H1 (cell line): Measurements from ENCODE around the gene BCAS3. TPM values are rescaled to one million over a fixed set of nuclear protein-coding genes. Genes with fewer than 3 reads are reported as not detected.

Source experiments
- BRCA1 ChIP-seq: IDR thresholded peaks from 2 replicates; pipeline ENCODE4 v1.6.1; 2012; ENCODE audit warnings: low read depth, low read length, improper control_type of control experiment
- CTBP2 ChIP-seq: IDR thresholded peaks from 2 replicates; pipeline ENCODE4 v1.7.0; 2011; ENCODE audit warnings: borderline replicate concordance, mild to moderate bottlenecking, moderate library complexity, mixed read lengths, low read length; ENCODE audit not compliant: insufficient read depth, insufficient read length
- GTF2F1 ChIP-seq: IDR thresholded peaks from 2 replicates; pipeline ENCODE4 v1.6.1; 2012; ENCODE audit warnings: low read depth, low read length, improper control_type of control experiment, borderline replicate concordance
- MAFK ChIP-seq: IDR thresholded peaks from 2 replicates; pipeline ENCODE4 v1.6.1; 2012; ENCODE audit warnings: low read depth, mild to moderate bottlenecking, improper control_type of control experiment, low read length
- SRF ChIP-seq: IDR thresholded peaks from 2 replicates; pipeline ENCODE4 v1.6.1; 2011; ENCODE audit warnings: mild to moderate bottlenecking, low read depth, low read length, moderate library complexity
- TEAD4 ChIP-seq: IDR thresholded peaks from 2 replicates; pipeline ENCODE4 v1.6.1; 2012; ENCODE audit warnings: low read depth, low read length, inconsistent platforms, mixed read lengths
- polyA plus RNA-seq, 7 experiments: library from polyadenylated mRNA; depleted of rRNA in 3 of 7; stranded (reverse) in 5 of 7; unstranded in 2 of 7; fragments of >200 nt in 5 of 7; fragments of 200-250 nt in 2 of 7; gene quantifications; 1 replicate in 5 of 7; 2 replicates in 1 of 7; 4 replicates in 1 of 7; pipeline versions ENCODE4 v1.2.1 to v1.2.3, GENCODE V29; 2011 to 2013; ENCODE audit warnings: missing spikeins in 2 of 7, mixed read lengths in 2 of 7
- total RNA-seq: library from RNA; stranded (reverse); fragmentation: NEBNext Ultra II Directional; extraction: Animal tissue kit (Norgen Biotek cat#: 25700); gene quantifications from 2 replicates; pipeline ENCODE4 v1.2.1, GENCODE V29; 2021
- TF ChIP-seq, protein P1 (sequence below): fragments of 300-600 bp; sonication (generic); IDR thresholded peaks from 2 replicates; pipeline ENCODE4 v1.7.1; 2012; ENCODE audit warnings: low read length, moderate library complexity, mild to moderate bottlenecking, inconsistent platforms; ENCODE audit not compliant: insufficient replicate concordance

Gene BCAS3
- total and polyA plus RNA-seq, 2 of the 8 experiments (the other 6 are each of a cell fraction or from before 2014, with no cell fraction given), result 9.9 to 13.3 TPM

DNA sequence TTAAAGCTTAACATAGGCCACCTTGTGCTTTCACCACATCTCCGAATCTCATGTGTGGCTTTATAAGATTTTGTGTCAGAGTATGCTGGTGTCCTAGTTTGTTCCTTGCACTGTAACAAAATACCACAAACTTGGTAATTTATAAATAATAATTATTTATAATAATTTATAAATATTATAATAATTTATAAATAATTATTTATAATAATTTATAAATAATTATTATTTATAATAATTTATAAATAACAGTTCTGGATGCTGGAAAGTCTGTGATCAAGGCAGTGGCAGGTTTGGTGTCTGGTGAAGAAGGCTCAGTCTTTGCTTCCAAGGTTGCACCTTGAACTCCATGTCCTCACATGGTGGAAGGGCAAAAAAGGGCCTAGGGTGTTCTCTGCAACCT, 147.7 kb downstream of the BCAS3 start (continued):
- TF ChIP-seq, protein P1, sequence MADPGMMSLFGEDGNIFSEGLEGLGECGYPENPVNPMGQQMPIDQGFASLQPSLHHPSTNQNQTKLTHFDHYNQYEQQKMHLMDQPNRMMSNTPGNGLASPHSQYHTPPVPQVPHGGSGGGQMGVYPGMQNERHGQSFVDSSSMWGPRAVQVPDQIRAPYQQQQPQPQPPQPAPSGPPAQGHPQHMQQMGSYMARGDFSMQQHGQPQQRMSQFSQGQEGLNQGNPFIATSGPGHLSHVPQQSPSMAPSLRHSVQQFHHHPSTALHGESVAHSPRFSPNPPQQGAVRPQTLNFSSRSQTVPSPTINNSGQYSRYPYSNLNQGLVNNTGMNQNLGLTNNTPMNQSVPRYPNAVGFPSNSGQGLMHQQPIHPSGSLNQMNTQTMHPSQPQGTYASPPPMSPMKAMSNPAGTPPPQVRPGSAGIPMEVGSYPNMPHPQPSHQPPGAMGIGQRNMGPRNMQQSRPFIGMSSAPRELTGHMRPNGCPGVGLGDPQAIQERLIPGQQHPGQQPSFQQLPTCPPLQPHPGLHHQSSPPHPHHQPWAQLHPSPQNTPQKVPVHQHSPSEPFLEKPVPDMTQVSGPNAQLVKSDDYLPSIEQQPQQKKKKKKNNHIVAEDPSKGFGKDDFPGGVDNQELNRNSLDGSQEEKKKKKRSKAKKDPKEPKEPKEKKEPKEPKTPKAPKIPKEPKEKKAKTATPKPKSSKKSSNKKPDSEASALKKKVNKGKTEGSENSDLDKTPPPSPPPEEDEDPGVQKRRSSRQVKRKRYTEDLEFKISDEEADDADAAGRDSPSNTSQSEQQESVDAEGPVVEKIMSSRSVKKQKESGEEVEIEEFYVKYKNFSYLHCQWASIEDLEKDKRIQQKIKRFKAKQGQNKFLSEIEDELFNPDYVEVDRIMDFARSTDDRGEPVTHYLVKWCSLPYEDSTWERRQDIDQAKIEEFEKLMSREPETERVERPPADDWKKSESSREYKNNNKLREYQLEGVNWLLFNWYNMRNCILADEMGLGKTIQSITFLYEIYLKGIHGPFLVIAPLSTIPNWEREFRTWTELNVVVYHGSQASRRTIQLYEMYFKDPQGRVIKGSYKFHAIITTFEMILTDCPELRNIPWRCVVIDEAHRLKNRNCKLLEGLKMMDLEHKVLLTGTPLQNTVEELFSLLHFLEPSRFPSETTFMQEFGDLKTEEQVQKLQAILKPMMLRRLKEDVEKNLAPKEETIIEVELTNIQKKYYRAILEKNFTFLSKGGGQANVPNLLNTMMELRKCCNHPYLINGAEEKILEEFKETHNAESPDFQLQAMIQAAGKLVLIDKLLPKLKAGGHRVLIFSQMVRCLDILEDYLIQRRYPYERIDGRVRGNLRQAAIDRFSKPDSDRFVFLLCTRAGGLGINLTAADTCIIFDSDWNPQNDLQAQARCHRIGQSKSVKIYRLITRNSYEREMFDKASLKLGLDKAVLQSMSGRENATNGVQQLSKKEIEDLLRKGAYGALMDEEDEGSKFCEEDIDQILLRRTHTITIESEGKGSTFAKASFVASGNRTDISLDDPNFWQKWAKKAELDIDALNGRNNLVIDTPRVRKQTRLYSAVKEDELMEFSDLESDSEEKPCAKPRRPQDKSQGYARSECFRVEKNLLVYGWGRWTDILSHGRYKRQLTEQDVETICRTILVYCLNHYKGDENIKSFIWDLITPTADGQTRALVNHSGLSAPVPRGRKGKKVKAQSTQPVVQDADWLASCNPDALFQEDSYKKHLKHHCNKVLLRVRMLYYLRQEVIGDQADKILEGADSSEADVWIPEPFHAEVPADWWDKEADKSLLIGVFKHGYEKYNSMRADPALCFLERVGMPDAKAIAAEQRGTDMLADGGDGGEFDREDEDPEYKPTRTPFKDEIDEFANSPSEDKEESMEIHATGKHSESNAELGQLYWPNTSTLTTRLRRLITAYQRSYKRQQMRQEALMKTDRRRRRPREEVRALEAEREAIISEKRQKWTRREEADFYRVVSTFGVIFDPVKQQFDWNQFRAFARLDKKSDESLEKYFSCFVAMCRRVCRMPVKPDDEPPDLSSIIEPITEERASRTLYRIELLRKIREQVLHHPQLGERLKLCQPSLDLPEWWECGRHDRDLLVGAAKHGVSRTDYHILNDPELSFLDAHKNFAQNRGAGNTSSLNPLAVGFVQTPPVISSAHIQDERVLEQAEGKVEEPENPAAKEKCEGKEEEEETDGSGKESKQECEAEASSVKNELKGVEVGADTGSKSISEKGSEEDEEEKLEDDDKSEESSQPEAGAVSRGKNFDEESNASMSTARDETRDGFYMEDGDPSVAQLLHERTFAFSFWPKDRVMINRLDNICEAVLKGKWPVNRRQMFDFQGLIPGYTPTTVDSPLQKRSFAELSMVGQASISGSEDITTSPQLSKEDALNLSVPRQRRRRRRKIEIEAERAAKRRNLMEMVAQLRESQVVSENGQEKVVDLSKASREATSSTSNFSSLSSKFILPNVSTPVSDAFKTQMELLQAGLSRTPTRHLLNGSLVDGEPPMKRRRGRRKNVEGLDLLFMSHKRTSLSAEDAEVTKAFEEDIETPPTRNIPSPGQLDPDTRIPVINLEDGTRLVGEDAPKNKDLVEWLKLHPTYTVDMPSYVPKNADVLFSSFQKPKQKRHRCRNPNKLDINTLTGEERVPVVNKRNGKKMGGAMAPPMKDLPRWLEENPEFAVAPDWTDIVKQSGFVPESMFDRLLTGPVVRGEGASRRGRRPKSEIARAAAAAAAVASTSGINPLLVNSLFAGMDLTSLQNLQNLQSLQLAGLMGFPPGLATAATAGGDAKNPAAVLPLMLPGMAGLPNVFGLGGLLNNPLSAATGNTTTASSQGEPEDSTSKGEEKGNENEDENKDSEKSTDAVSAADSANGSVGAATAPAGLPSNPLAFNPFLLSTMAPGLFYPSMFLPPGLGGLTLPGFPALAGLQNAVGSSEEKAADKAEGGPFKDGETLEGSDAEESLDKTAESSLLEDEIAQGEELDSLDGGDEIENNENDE, result no peak
- TF ChIP-seq BRCA1, result no peak
- no peak for TF ChIP-seq MAFK
- no peak for TF ChIP-seq TEAD4
- no peak for TF ChIP-seq GTF2F1
- no peak for TF ChIP-seq SRF
- TF ChIP-seq CTBP2, result no peak
